Karpas-422 (cell line): Measurements from ENCODE around the gene PCSK6. TPM values are rescaled to one million over a fixed set of nuclear protein-coding genes. Genes with fewer than 3 reads are reported as not detected.
A peak's percentile ranks its signal among the peaks of the same experiment; 100 is the strongest.

ENCODE experiments used
- DNase-seq: peaks from one replicate; pipeline ENCODE4 v3.0.0-alpha.2; 2015
- H2AFZ ChIP-seq: fragments of 200-600 bp; sonication (generic); 2 replicates; pipeline ENCODE4 v1.6.1; 2014; ENCODE audit warnings: antibody characterized with exemption, low read length, mixed read lengths
- H3K27ac ChIP-seq: fragments of 200-600 bp; sonication (generic); 2 replicates; pipeline ENCODE4 v1.5.1; 2014; ENCODE audit warnings: mild to moderate bottlenecking, low read length, moderate library complexity
- H3K27me3 ChIP-seq: fragments of 200-600 bp; sonication (generic); 2 replicates; pipeline ENCODE4 v1.6.1; 2014; ENCODE audit warnings: low read length, mixed read lengths
- H3K36me3 ChIP-seq: fragments of 200-600 bp; sonication (generic); 2 replicates; pipeline ENCODE4 v1.6.1; 2014; ENCODE audit warnings: low read length, mixed read lengths; ENCODE audit not compliant: insufficient read depth
- H3K4me1 ChIP-seq: fragments of 200-600 bp; sonication (generic); 2 replicates; pipeline ENCODE4 v1.6.1; 2014; ENCODE audit warnings: mild to moderate bottlenecking, low read length, mixed read lengths
- H3K4me2 ChIP-seq: fragments of 200-600 bp; sonication (generic); 2 replicates; pipeline ENCODE4 v1.6.1; 2014; ENCODE audit warnings: low read length, low read depth, mild to moderate bottlenecking; ENCODE audit not compliant: poor library complexity, severe bottlenecking
- H3K4me3 ChIP-seq: fragments of 200-600 bp; sonication (generic); 2 replicates; pipeline ENCODE4 v1.5.1; 2014; ENCODE audit warnings: mild to moderate bottlenecking, antibody characterized with exemption, low read length, mixed read lengths
- H3K79me2 ChIP-seq: fragments of 200-600 bp; sonication (generic); 2 replicates; pipeline ENCODE4 v1.6.1; 2014; ENCODE audit warnings: mild to moderate bottlenecking, low read length, mixed read lengths
- H3K9ac ChIP-seq: fragments of 200-600 bp; sonication (generic); 2 replicates; pipeline ENCODE4 v1.6.0; 2014; ENCODE audit warnings: low read length
- H3K9me2 ChIP-seq: fragments of 200-600 bp; sonication (generic), shearing (Covaris generic); replicated peaks from 2 replicates; pipeline ENCODE4 v1.6.0; 2014; ENCODE audit warnings: mild to moderate bottlenecking, low read length, moderate library complexity; ENCODE audit not compliant: insufficient read depth
- H3K9me3 ChIP-seq: fragments of 300-700, 200-600 bp; sonication (generic); 2 replicates; pipeline ENCODE4 v1.6.1; 2014; ENCODE audit warnings: low read length, mixed read lengths
- H4K20me1 ChIP-seq: fragments of 200-600 bp; sonication (generic); 2 replicates; pipeline ENCODE4 v1.6.1; 2014; ENCODE audit warnings: mild to moderate bottlenecking, antibody characterized with exemption, low read length, low read depth; ENCODE audit not compliant: insufficient read depth
- total RNA-seq: library from RNA; depleted of rRNA; stranded (reverse); fragments of >200 nt; shearing (Covaris generic); gene quantifications from 2 replicates; pipeline ENCODE4 v1.2.3, GENCODE V29; 2014; ENCODE audit warnings: low replicate concordance

The PCSK6 gene
- total RNA-seq, 1 experiment from 2014 or later = 0.19 TPM

DNA sequence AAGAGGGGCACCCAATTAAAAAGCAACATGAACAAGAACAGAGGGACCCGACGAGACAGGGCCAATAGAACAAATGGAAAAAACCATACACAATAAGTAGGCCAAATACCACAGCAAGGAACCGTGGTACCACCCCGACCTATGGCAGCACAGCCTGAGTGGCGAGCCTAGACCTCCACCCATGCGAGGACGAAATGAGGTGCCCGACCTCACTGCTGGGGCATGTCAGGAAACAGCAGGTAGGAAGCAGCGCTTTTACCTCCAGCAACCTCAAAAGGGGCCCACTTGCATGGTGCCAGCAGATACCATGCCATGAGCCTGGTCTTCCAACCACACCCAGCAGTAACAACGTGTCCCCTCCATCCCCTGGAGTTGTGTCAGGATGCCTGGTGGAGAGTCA lies 77.9 kb downstream of the PCSK6 start:
- no peaks in the 10 kb centered on the region for H3K4me1 ChIP-seq
- H3K79me2 ChIP-seq = no peaks in the 10 kb centered on the region
- H3K27ac ChIP-seq = no peak overlapping the region
- H3K9me3 ChIP-seq = no peaks in the 10 kb centered on the region
- no peak for DNase-seq
- H3K9me2 ChIP-seq = no peaks in the 10 kb centered on the region
- no peaks in the 10 kb centered on the region for H3K36me3 ChIP-seq
- no peaks in the 10 kb centered on the region for H3K27me3 ChIP-seq
- H3K4me2 ChIP-seq = no peak overlapping the region
- no peak overlapping the region for H3K9ac ChIP-seq
- H4K20me1 ChIP-seq = no peaks in the 10 kb centered on the region
- H2AFZ ChIP-seq = no peak overlapping the region
- no peak overlapping the region for H3K4me3 ChIP-seq

DNA sequence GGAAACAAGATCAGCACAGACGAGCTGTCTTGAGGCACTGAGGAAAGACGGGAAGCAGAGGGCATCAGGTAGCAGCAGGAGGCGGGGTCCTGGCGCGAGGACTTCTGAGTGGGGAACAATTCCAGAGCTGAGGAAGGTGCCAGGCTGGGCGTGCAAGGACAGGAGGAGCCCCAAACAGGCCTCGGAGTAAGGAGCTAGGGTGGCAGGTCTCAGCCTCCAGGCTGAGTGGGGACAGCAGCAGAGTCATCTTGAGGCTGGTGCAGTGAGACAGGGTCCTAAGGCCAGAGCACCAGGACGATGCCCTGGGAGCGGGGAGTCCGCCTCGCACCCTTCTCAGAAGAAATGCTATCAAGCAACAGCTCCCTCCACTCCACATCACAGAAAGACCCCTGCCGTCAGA lies 78.4 kb downstream of the PCSK6 start:
- no peaks in the 10 kb centered on the region for H3K36me3 ChIP-seq
- H3K9me2 ChIP-seq = no peaks in the 10 kb centered on the region
- H3K4me3 ChIP-seq = no peak overlapping the region
- H4K20me1 ChIP-seq = no peaks in the 10 kb centered on the region
- H3K27me3 ChIP-seq = no peaks in the 10 kb centered on the region
- no peaks in the 10 kb centered on the region for H3K9me3 ChIP-seq
- no peak overlapping the region for H3K4me2 ChIP-seq
- no peaks in the 10 kb centered on the region for H3K4me1 ChIP-seq
- H3K9ac ChIP-seq = no peak overlapping the region
- no peaks in the 10 kb centered on the region for H3K79me2 ChIP-seq
- no peak overlapping the region for H2AFZ ChIP-seq
- no peak overlapping the region for H3K27ac ChIP-seq
- DNase-seq = no peak

DNA sequence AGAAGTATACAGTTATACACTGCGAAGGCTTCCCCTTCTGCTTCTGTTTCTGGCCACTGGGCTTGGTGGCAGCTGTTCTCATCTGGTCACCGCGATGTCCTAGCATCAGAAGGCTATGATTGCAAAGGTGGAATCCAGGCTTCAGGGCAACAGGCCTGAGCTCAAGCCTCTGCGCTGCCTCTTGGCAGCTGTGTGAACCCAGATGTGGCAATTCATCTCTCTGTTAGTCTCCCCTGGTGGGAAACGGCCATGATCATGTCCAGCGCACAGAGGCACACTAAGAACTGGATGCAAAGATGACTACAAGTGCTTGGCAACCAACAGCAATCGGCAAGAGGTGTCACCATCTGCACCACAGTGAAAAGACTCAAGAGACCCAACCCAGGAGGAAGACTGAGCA lies 78.9 kb downstream of the PCSK6 start:
- no peaks in the 10 kb centered on the region for H4K20me1 ChIP-seq
- DNase-seq = no peak
- H3K9ac ChIP-seq = no peak overlapping the region
- H3K9me3 ChIP-seq = no peaks in the 10 kb centered on the region
- H3K27ac ChIP-seq = no peak overlapping the region
- H3K36me3 ChIP-seq = no peaks in the 10 kb centered on the region
- no peak overlapping the region for H3K4me3 ChIP-seq
- H3K27me3 ChIP-seq = no peaks in the 10 kb centered on the region
- H3K4me1 ChIP-seq = no peaks in the 10 kb centered on the region
- no peaks in the 10 kb centered on the region for H3K9me2 ChIP-seq
- no peaks in the 10 kb centered on the region for H3K79me2 ChIP-seq
- H3K4me2 ChIP-seq = no peak overlapping the region
- H2AFZ ChIP-seq = no peak overlapping the region

DNA sequence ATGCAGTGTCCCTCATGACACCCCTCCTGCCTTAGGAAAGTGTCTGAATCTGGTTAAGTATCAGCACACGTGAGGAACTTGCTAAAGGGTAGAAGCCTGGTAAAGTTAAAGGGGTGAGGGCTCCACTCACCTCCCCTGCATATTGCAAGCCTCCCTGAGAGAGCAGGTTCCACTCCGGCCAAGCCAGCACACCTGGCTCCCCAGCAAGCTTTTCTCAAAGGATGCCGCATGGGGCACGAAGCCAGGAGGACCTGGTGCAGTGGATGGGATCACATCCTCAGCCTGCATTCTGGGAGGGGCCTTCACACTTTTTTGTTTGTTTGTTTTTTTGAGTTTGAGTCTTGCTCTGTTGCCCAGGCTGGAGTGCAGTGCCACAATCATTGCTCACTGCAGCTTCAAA lies 79.9 kb downstream of the PCSK6 start:
- Histone ChIP-seq H3K27ac (no peak overlapping the region), H3K27me3 (no peaks in the 10 kb centered on the region), H3K4me3 (no peak overlapping the region), H3K79me2 (no peaks in the 10 kb centered on the region), H3K36me3 (no peaks in the 10 kb centered on the region), H2AFZ (no peak overlapping the region), H3K4me1 (no peaks in the 10 kb centered on the region), H3K9ac (no peak overlapping the region), H3K9me3 (no peaks in the 10 kb centered on the region), H4K20me1 (no peaks in the 10 kb centered on the region), H3K9me2 (no peaks in the 10 kb centered on the region), H3K4me2 (no peak overlapping the region)
- DNase-seq = peak; percentile 24

DNA sequence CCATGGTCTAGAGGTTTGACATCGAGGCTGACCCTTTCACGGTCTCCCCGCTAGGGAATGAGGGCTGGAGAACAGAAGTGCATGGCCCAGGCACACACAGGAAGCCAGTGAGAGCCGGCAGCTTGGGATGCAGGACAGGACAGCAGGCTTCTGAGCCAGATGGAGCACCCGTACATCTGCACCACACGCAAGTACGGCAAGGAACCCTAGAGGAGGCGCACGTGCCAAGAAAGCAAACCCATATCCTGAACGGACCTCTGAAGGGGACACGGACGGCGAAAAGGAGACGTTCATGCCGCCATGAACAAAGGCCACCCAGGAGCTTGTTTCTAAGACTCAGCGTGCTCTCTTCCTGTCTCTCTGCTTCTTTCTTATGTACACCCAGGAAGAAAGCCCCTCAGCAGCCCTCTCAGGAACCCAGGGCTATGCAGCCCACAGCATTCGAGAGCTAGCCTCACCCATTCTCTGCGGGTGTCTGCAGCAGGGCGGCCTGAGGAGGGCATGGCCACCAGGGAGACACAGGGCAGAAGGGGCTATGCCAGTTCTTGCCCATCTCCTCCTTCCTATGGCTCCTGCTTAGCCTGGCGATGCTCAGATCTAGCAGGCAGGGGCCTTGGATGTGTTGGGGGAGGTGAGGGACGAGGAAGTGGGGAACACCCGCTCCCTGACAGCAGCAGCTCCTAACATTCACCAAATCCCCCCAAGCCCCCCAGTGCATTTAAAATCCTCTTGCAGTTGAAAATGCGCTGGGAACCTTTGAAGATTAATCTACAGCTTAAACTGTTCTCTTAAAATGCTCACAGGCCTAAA lies 81.3 kb downstream of the PCSK6 start:
- H3K27ac ChIP-seq = no peak overlapping the region
- no peaks in the 10 kb centered on the region for H4K20me1 ChIP-seq
- no peak overlapping the region for H2AFZ ChIP-seq
- no peaks in the 10 kb centered on the region for H3K9me2 ChIP-seq
- H3K27me3 ChIP-seq = no peaks in the 10 kb centered on the region
- H3K4me1 ChIP-seq = no peaks in the 10 kb centered on the region
- no peaks in the 10 kb centered on the region for H3K79me2 ChIP-seq
- H3K9me3 ChIP-seq = no peaks in the 10 kb centered on the region
- peak; percentile 4 for DNase-seq
- H3K4me2 ChIP-seq = no peak overlapping the region
- no peaks in the 10 kb centered on the region for H3K36me3 ChIP-seq
- H3K9ac ChIP-seq = no peak overlapping the region
- H3K4me3 ChIP-seq = no peak overlapping the region

DNA sequence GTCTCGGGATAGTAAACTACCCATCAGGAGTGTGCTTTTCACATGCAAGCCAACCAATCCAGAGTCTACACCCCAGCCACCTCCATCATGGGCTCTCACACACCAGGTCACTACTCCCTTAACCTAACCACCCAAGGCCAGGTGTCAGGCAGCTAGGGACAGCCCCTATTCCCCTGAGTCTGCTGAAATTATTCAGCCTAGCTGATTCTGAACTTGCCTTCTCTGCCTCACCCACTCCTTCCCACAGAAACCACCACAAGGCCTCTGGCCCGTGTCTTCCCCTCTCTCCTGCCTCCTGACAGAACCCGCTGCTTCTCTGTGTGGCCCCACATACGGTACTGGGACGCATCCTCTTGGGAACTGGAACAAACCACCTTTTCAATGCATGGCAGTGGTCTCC lies 82.1 kb downstream of the PCSK6 start:
- Histone ChIP-seq H4K20me1 (no peaks in the 10 kb centered on the region), H3K9me3 (no peaks in the 10 kb centered on the region), H3K27me3 (no peaks in the 10 kb centered on the region), H3K79me2 (no peaks in the 10 kb centered on the region), H3K9ac (no peak overlapping the region), H3K4me1 (no peaks in the 10 kb centered on the region), H3K4me2 (no peak overlapping the region), H3K9me2 (no peaks in the 10 kb centered on the region), H3K36me3 (no peaks in the 10 kb centered on the region), H3K27ac (no peak overlapping the region), H3K4me3 (no peak overlapping the region), H2AFZ (no peak overlapping the region)
- DNase-seq = peak; percentile 19

DNA sequence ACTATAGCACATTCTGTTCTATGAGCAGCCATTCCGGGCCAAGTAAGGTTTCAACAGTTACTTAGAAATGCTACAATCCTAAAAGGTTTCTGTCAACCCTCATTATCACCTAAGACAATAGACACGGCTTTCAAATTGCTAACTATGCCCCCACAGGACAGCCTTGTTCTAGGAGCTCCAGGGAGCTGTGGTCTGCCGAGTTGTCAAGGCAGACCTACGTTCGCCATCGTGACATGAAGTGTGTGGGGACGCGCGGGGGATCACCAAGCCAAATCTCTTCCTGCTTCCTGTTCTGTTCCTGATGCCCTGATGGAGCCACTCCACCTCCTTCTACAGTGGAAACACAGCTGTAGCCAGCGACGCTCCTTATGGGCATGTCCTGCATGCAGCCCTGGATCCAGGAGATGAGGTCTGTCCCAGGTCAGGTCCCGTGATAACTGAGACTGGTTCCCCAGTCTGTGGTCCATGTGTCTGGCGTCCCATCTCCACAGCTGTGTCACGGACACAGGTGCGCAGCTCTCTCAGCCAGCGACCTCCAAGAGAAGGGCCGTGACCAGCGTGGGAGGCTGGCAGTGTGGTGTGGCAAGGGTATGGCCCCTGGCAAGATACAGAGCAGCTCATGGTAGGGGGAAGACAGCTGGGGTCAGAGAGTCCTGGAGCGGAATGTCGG lies 82.8 kb downstream of the PCSK6 start:
- Histone ChIP-seq H3K9me2 (no peaks in the 10 kb centered on the region), H3K27ac (no peak overlapping the region), H3K9ac (no peak overlapping the region), H3K36me3 (no peaks in the 10 kb centered on the region), H2AFZ (no peak overlapping the region), H3K79me2 (no peaks in the 10 kb centered on the region), H3K9me3 (no peaks in the 10 kb centered on the region), H3K27me3 (no peaks in the 10 kb centered on the region), H4K20me1 (no peaks in the 10 kb centered on the region), H3K4me2 (no peak overlapping the region), H3K4me1 (no peaks in the 10 kb centered on the region), H3K4me3 (no peak overlapping the region)
- peak; percentile 19 for DNase-seq

DNA sequence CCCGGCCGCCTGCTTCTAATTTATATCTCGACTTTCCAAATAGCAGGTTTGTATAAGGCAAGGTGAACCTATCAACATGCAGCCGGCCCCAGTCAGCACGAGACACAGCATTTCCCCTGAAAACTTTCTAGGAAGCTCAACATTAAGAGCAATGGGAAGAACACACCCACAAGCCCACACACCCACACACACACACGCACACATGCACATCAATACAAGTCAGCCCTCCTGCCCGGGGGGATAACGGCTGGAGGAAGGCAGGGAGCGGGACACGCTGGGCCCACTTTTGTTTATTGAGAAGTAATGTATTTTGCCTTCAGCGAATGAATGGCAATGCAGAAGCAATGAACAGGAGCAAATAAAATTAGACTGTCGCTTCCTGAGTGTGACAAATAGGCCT lies 83.5 kb downstream of the PCSK6 start:
- Histone ChIP-seq H3K9ac (no peak overlapping the region), H3K4me1 (no peaks in the 10 kb centered on the region), H4K20me1 (no peaks in the 10 kb centered on the region), H3K4me3 (no peak overlapping the region), H3K4me2 (no peak overlapping the region), H3K9me3 (no peaks in the 10 kb centered on the region), H3K9me2 (no peaks in the 10 kb centered on the region), H3K36me3 (no peaks in the 10 kb centered on the region), H3K27ac (no peak overlapping the region), H2AFZ (no peak overlapping the region), H3K79me2 (no peaks in the 10 kb centered on the region), H3K27me3 (no peaks in the 10 kb centered on the region)
- peak; percentile 32 for DNase-seq
